Stomach (tissue), 4 donors: ENCODE results near the gene CIZ1.

Source experiments
- CTCF ChIP-seq, 7 experiments: fragments of 450-650 bp in 4 of 7; fragments of 200-600 bp in 3 of 7; sonication (generic) in 3 of 7; IDR thresholded peaks; one replicate each; pipeline ENCODE4 v1.5.1; 2016 to 2019; ENCODE audit warnings: antibody characterized with exemption in 7 of 7, control low read depth in 2 of 7, mild to moderate bottlenecking in 1 of 7
- POLR2A ChIP-seq, 4 donors: fragments of 450-650 bp; IDR thresholded peaks; one replicate each; pipeline ENCODE4 v1.6.1; 2016; ENCODE audit warnings: antibody characterized with exemption in 4 of 4, control low read depth in 2 of 4, mild to moderate bottlenecking in 1 of 4, moderate library complexity in 1 of 4

DNA sequence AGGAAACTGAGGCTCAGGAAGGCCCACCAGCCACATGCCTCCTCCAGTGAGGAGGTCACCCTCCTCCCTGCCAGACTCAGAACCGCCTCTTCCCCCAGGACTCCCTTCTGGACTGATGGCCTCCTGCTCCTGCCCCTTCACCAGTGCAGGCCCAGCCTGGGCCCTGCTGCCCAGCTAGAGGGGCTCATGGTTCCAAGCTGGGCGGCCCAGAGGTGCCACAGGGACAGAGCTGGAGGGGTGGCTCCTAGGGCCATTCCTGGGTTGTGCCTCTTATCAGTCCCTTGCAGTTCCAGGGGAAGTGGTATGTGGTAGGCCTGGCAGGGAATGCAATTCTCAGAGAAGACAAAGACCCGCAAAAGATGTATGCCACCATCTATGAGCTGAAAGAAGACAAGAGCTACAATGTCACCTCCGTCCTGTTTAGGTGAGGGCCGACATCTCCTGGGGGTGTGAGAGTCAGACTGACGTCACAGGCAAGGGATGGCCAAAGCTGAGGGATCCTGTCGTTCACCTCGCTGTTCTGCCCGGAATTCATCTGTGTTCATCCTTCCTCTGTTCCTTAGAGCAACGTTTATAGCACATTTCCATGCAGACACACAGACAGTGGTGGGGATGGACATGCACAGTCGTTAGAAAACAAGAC, 41.3 kb downstream of the CIZ1 start:
- no peak for TF ChIP-seq CTCF (IDR thresholded peaks at IDR 0.05)
- no peak for TF ChIP-seq POLR2A (IDR thresholded peaks at IDR 0.05)
